Measurements from ENCODE around the gene LDHB.

LDHB gene

DNA sequence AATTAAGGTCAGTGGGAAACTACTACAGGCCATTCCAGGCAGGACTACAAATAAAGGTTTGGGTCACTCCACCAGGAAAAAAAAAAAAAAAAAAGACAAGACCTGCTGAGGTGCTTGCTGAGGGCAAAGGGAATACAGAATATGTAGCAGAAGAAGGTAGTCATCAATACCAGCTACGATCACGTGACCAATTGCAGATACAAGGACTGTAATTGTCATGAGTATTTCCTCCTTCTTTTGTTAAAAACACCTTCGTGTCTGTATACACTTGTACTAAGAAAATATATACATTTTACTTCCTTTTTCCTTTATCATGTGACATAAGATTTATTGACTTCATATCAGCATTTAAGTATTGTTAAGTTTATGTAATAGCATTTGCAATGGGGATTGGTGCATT is 72.2 kb downstream of the LDHB start:
- no peak for DNase-seq (ENCODE audit: low read depth)
- TF ChIP-seq MYC (IDR thresholded peaks at IDR 0.05; ENCODE audit: low read depth, low read length): no peak
- TF ChIP-seq, protein P1, sequence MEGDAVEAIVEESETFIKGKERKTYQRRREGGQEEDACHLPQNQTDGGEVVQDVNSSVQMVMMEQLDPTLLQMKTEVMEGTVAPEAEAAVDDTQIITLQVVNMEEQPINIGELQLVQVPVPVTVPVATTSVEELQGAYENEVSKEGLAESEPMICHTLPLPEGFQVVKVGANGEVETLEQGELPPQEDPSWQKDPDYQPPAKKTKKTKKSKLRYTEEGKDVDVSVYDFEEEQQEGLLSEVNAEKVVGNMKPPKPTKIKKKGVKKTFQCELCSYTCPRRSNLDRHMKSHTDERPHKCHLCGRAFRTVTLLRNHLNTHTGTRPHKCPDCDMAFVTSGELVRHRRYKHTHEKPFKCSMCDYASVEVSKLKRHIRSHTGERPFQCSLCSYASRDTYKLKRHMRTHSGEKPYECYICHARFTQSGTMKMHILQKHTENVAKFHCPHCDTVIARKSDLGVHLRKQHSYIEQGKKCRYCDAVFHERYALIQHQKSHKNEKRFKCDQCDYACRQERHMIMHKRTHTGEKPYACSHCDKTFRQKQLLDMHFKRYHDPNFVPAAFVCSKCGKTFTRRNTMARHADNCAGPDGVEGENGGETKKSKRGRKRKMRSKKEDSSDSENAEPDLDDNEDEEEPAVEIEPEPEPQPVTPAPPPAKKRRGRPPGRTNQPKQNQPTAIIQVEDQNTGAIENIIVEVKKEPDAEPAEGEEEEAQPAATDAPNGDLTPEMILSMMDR (IDR thresholded peaks at IDR 0.05; ENCODE audit: low read depth, low read length): no peak
- no peak for TF ChIP-seq POLR2A (IDR thresholded peaks at IDR 0.05; ENCODE audit: extremely low read depth, insufficient read length)
- TF ChIP-seq MAX (IDR thresholded peaks at IDR 0.05; ENCODE audit: low read depth, low read length): no peak
- H3K4me3 ChIP-seq (ENCODE audit: low read depth, low read length): no peak overlapping the region

Measured in NB4 (cell line).